Astrocyte of the spinal cord (primary cell): Measurements from ENCODE around the gene CLIC6.

ENCODE experiments used
- DNase-seq: peaks from one replicate; pipeline ENCODE4 v3.0.0; 2011; ENCODE audit warnings: low read depth, low spot score
- H3K4me3 ChIP-seq: 2 replicates; pipeline ENCODE4 v1.5.1; 2011; ENCODE audit warnings: low read depth, mild to moderate bottlenecking, low read length, moderate library complexity
- in situ Hi-C: cut with HindIII; loops from 2 replicates; pipeline ENCODE4 v1.10.0; 2017; ENCODE audit warnings: low sequenced_read_pairs
- TF ChIP-seq, protein P1 (sequence below): IDR thresholded peaks from 2 replicates; pipeline ENCODE4 v1.5.1; 2012; ENCODE audit warnings: low read depth, mild to moderate bottlenecking, low read length, inconsistent platforms

Gene CLIC6

DNA sequence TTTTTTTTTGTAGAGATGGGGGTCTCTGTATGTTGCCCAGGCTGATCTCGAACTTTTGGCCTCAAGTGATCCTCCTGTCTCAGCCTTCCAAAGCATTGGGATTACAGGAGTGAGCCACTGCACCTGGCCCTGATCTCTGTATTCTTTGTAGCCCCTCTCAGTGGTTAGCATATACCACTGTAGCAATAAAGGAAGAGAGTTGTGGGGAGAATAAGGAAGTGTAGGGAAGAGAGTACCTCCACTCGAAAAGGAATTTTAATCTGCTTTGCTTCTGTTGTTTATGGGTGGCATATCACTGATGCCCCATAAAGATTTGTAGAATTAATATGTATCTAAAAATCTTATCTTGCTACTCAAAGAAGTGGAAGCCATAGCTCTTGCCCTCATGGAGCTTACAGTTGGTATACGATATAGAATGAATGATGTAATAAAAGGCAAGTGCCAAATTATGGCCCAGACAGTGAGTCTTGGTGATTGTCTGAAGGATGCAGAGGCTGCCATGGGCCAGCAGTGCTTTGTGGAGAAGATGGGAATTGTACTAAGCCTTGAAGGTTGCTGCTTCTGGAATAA lies 96.0 kb downstream of the CLIC6 start:
- in situ Hi-C loops: no loop called here
- TF ChIP-seq, protein P1, sequence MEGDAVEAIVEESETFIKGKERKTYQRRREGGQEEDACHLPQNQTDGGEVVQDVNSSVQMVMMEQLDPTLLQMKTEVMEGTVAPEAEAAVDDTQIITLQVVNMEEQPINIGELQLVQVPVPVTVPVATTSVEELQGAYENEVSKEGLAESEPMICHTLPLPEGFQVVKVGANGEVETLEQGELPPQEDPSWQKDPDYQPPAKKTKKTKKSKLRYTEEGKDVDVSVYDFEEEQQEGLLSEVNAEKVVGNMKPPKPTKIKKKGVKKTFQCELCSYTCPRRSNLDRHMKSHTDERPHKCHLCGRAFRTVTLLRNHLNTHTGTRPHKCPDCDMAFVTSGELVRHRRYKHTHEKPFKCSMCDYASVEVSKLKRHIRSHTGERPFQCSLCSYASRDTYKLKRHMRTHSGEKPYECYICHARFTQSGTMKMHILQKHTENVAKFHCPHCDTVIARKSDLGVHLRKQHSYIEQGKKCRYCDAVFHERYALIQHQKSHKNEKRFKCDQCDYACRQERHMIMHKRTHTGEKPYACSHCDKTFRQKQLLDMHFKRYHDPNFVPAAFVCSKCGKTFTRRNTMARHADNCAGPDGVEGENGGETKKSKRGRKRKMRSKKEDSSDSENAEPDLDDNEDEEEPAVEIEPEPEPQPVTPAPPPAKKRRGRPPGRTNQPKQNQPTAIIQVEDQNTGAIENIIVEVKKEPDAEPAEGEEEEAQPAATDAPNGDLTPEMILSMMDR: no peak

DNA sequence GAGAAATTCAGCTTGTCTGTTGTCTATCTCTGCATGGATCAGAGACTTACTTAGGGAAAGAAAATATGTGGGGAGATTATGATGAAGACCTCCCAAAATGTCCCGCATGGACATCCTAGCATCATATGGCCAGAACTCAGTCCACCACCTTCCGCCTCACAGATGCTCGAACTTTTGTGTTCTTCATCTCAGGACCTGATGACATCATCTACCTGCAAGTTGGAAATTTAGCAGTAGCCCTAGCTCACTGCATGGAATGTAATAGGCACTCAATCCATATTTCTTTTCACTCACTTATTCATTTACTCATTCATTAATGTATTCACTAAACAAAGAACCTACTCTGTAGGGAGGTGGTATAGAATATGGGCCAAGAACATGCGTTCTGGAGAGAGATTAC lies 96.8 kb downstream of the CLIC6 start:
- TF ChIP-seq, protein P1: no peak
- in situ Hi-C loops: no loop called here
- no peak overlapping the region for H3K4me3 ChIP-seq
- DNase-seq: no peak

More for the DNA sequence above, 96.0 kb downstream of the CLIC6 start:
- no peak for DNase-seq
- H3K4me3 ChIP-seq: no peak overlapping the region

GRCh38 chr21:34766862-34767261 lies 98.1 kb downstream of the CLIC6 start:
- in situ Hi-C loops: no loop called here
- DNase-seq: no peak
- TF ChIP-seq, protein P1: no peak

More at GRCh38 chr21:34766862-34767261, 98.1 kb downstream of the CLIC6 start:
- no peak overlapping the region for H3K4me3 ChIP-seq
